ENCODE data around the gene DGKG. TPM values are rescaled to one million over a fixed set of nuclear protein-coding genes. Genes with fewer than 3 reads are reported as not detected.

Gene DGKG
- polyA plus RNA-seq, 1 of the 3 experiments (the other 2 are of a cell fraction): 0.12 TPM

GRCh38 chr3:186329589-186329988, 32.4 kb downstream of the DGKG start:
- no peaks in the 10 kb centered on the region for H3K9me3 ChIP-seq
- no peaks in the 10 kb centered on the region for H3F3A ChIP-seq (replicated peaks; ENCODE audit: insufficient read depth)
- ChIA-PET CTCF (no interaction called here), POLR2A (no interaction called here)
- no peak overlapping the region for H2AFZ ChIP-seq (ENCODE audit: low read depth)
- no peak for TF ChIP-seq REST (IDR thresholded peaks at IDR 0.05; ENCODE audit: low read depth, low read length)
- TF ChIP-seq EP300 (IDR thresholded peaks at IDR 0.05; ENCODE audit: borderline replicate concordance in 1 of 2, low read depth in 1 of 2, low read length in 1 of 2): no peak
- no peak for TF ChIP-seq FOXM1 (IDR thresholded peaks at IDR 0.05; ENCODE audit: low read depth)
- TF ChIP-seq MEF2A (IDR thresholded peaks at IDR 0.05; ENCODE audit: borderline replicate concordance, low read depth): no peak
- no peak for TF ChIP-seq ZBTB33 (IDR thresholded peaks at IDR 0.05; ENCODE audit: borderline replicate concordance, low read depth)
- TF ChIP-seq SIN3A (IDR thresholded peaks at IDR 0.05; ENCODE audit: borderline replicate concordance, low read depth, low read length): no peak
- TF ChIP-seq FOXJ3 (CRISPR knock-in tag; IDR thresholded peaks at IDR 0.05): no peak
- no peak for TF ChIP-seq RCOR1 (IDR thresholded peaks at IDR 0.05; ENCODE audit: low read length)
- TF ChIP-seq TAF1 (IDR thresholded peaks at IDR 0.05; ENCODE audit: borderline replicate concordance, low read depth, low read length): no peak
- no peak for TF ChIP-seq RXRA (IDR thresholded peaks at IDR 0.05; ENCODE audit: borderline replicate concordance, low read depth)
- TF ChIP-seq CTCF (IDR thresholded peaks at IDR 0.05): no peak
- no peak overlapping the region for H3K4me2 ChIP-seq
- no peaks in the 10 kb centered on the region for H3K4me1 ChIP-seq (ENCODE audit: control insufficient read depth in 1 of 2, insufficient read depth in 2 of 2, low read depth in 1 of 2, low read length in 1 of 2)
- no peaks in the 10 kb centered on the region; the same call in 1 of the 2 replicates for H3K27me3 ChIP-seq (ENCODE audit: insufficient read depth)
- H3K9ac ChIP-seq: no peak overlapping the region
- H3K9me2 ChIP-seq: no peaks in the 10 kb centered on the region
- no peaks in the 10 kb centered on the region for H3K36me3 ChIP-seq (replicated peaks in 1 of 2; ENCODE audit: control insufficient read depth in 1 of 2, insufficient read depth in 2 of 2, low read length in 1 of 2)
- no peak for DNase-seq
- H3K27ac ChIP-seq (ENCODE audit: low read depth in 2 of 2, low read length in 1 of 2): no peak overlapping the region
- H4K20me1 ChIP-seq (ENCODE audit: insufficient read depth): no peaks in the 10 kb centered on the region
- H3K79me2 ChIP-seq (ENCODE audit: insufficient read depth): no peaks in the 10 kb centered on the region
- H3K4me3 ChIP-seq (ENCODE audit: low read depth in 2 of 2, low read length in 1 of 2): no peak overlapping the region
- 36% methylated on average over 1 of the region's 1 CpG for WGBS (ENCODE audit: low lambda C conversion rate)
